Eye (tissue), 1 donor: Measurements from ENCODE around the gene RNF113B.

Experiments
- DNase-seq: peaks from one replicate; pipeline ENCODE4 v3.0.0-alpha.2; 2015

RNF113B gene

DNA sequence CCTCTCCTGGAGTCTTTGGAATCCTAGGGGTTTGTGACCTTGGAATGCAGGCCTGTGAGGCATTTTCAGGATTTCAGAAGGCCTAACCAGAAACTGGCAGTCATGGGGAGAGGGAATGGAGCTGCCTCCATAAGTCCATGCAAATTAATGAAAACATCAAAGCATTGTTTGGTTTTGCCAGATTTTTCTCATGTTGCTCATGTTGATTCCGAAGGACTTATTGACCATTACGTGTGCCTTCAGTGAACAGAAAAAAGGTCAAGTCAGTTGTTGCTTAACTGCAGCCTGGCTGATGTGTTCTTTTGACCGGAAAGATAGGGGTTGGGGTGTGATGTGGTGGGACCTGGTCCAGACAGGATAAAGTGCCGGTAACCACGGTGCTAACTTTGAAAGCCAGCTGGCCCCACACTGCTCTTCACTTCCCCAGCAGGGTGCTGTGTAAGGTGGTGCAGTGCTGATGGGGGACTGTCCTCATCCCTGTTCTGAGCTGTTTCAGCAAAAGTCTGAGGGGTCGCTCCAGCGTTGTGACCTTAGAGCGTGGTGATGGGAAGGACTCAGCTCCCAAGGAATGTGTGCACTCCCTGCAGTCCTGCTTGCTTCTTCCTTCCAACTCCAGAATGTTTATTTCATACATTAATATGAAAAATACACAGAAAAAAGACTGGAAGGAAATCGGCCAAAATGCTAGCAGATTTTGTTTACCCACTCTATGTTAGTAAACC is 3.5 kb downstream of the RNF113B start:
- peak; percentile 60 for DNase-seq

GRCh38 chr13:98172590-98173422 is 4.3 kb downstream of the RNF113B start:
- DNase-seq, result no peak

DNA sequence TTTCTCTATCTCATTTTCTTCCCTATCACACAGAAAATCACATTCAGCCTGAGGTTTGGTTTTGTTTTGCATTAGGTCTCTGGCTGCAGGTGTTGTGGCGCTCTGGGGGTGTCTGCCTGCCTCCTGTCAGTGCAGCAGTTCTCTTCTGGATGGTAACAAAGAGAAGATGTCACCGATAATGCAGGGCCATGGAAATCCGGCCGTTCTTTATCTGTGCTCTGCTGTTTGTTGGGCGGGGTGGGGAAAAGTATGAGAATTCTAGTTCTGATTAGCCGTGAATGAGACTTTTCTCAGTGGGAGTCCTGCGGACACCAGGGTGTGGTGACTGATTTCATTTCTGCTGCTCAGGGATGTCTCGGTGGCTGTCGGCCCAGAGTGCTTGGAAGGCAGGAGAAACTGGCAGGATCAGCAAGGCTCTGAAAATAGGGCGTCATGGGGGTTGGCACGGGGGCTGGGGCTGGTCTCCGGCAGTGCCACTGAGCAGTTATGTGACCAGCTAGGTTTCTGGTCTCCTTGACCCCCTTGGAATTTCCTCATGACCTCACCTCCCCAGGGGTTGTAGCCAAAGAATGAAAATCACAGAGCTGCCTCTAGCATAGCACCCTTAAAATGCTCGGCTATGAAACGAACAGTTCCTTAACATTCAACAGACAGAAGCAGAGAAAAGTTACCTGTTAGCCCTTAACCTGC is 5.0 kb downstream of the RNF113B start:
- peak; percentile 64 for DNase-seq

GRCh38 chr13:98169331-98169730 is 7.7 kb downstream of the RNF113B start:
- no peak for DNase-seq

GRCh38 chr13:98162935-98163334 is 14.1 kb downstream of the RNF113B start:
- no peak for DNase-seq

DNA sequence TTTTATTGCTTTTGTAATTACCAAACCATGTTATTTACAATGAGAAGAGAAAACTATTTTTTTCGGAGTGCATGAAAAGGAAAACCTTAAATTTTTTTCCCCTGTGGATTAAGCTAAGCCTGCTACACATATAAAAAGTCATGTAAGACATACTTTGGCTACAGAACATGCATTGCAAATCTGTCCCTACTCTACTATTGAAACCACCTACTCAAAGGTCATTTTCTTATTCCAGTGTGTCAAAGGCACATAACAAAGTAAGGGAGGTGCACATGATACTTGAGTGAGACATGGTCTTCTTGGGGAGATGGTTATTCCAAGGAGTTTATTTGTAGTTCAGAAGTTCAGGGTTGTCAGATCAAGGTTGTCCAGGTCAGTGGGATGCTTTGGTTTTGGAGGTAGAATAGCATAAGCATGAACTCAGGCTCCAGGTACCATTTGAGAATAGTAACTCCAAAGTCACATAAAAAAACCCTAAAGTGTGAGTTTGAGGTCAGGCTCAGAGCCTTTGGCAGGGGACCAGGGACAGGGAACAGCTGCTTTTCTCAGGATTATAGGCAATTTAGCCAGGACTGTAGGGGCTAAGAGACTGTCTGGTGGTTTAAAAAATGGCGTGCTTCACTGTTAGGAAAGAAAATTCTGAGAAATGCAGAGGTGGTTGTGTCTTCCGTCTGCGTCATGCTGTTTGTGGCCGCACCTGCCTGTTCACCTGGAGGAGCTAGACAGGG is 18.7 kb downstream of the RNF113B start:
- no peak for DNase-seq

- no peak for DNase-seq
Observed at GRCh38 chr13:98157609-98158008, 19.5 kb downstream of the RNF113B start.

GRCh38 chr13:98157188-98157587 is 19.9 kb downstream of the RNF113B start:
- no peak for DNase-seq

DNA sequence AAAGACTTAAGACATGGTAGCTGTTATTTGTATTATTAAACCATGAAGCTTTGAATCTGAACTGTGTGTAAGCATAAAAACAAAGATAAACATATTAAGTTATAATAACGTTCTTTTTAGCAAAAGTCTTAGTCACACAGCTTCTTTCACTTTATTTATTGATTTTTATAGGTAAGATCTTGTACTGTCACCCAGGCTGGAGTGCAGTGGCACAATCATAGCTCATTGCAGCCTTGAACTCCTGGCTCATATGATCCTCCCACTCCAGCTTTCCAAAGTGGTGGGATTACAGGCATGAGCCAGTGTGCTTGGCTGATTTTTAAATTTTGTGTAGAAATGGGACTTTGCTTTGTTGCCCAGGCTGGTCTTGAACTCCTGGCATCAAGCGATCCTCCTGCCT is 20.8 kb downstream of the RNF113B start:
- DNase-seq, result no peak

DNA sequence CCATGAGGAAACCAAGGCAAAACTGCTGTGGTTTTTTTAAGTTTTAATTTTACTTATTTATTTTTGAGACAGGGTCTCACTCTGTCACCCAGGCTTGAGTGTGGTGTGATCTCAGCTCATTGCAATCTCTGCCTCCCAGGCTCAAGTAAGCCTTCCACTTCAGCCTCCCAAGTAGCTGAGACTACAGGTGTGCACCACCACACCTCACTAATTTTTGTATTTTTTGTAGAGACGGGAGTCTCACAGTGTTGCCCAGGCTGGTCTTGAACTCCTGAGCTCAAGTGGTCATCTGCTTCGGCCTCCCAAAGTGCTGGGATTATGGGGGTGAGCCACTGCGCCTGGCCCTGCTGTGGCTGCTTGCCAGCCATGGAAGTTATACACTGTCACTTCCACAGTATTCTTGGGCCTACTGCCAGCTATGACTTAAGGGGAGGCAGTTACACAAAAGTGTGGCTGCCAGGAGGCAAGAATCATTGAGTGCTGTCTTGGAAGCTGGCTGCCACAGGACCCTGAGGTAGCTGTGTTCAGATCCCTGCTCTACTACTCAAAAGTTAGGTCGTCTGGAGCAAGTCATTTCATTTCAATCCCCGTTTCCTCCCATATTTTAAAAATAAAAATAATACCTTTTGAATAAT is 21.5 kb downstream of the RNF113B start:
- no peak for DNase-seq

- no peak for DNase-seq
Observed at GRCh38 chr13:98150832-98151479, 26.1 kb downstream of the RNF113B start.

DNA sequence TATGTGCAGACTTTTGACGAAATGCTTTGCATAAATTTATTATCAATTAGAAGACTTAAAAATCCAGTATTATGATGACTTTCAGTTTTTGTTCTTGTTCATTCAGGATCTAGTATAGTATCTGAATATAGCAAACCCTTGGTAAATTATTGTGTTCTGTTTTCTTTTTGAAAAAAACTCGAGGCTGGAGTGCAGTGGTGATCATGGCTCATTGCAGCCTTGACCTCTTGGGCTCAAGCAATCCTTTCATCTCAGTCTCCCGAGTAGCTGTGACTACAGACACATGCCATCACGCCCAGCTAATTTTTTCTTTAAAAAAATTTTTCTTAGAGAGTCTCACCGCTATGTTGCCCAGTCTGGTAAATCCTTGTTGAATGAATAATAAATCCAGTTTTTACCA is 29.5 kb downstream of the RNF113B start:
- no peak for DNase-seq

DNA sequence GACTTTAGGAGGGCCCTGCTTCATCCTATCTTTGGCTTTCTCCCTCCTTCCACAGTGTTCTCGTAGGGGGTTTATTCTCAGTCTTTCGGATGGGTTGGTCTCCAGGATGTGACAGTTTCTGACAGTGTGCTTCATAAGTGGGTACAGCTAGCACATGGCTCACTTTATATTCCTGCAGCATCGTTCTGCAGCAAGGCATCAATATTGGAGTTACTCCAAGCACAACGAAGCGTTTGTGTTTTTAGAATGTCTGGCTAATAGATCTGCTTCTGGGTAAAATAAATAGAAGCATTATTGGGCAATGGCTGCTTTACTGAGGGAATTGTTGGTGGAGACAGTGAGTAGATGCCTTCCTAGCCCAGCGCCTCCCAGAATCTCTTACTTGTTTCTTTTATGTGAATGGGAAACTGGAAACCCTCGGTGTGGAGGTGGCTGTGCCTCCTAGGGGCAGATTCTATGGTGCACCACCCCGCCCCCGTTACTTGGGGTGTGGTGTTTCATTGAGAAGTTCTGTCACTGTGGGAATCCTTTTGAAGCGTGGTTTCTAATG is 32.2 kb downstream of the RNF113B start:
- peak; percentile 90 for DNase-seq

DNA sequence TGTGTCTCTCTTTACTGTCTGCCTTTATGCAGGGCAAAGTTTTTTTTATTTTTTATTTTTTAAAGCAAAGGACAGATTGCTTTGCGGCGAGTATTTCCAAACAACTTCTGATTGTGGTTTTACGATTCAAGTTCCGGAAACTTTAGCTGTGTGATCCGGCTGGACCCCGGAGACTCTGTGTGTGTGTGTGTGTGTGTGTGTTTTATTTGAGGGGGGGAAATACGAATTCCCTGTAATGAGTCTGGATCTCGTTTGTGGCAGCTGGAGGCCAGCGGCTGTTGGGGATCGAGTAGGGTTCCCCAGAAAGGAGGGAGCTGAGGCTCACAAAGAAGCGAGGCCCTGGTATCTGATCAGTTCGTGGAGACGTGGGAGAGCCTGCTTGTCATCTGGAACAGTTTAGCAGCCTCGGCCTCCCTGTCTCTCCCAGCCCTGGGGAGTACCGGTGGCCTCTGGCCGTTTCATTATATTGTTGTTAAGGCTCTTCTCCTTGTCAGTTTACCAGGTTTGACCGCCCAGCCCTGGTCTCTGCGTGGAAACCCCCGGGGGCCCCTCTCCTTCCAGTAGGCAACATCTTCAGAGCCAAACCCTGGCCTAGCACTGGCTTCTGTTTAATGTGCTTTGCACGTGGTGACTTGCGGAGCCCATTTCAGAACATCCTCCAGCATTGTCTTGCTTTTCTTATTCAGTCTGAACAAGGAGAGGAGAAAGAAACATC is 32.9 kb downstream of the RNF113B start:
- peak; percentile 79 for DNase-seq

DNA sequence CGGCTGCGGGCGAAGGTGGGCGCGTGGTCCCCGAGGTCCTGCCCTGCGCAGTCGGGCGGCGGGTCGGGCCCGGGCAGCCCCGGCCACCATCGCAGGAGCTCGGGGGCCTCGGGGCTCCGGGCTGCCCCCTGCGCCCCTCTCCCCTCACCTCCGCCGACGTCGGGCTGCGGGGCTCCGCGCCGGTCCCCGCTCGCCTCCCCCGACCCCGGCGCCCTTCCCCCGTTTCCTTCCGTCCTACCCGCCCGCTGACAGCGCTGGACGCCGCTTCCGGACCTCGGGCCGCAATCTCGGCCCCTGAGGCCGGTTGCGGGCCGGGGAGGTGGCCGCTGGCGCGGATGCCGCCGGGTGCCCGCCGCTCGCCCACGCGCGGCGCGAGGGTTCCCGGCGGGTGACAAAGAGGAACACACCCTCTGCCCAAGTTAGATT is 33.5 kb downstream of the RNF113B start:
- no peak for DNase-seq

- DNase-seq, result peak; percentile 73
Observed at GRCh38 chr13:98143157-98143553, 33.9 kb downstream of the RNF113B start.

DNA sequence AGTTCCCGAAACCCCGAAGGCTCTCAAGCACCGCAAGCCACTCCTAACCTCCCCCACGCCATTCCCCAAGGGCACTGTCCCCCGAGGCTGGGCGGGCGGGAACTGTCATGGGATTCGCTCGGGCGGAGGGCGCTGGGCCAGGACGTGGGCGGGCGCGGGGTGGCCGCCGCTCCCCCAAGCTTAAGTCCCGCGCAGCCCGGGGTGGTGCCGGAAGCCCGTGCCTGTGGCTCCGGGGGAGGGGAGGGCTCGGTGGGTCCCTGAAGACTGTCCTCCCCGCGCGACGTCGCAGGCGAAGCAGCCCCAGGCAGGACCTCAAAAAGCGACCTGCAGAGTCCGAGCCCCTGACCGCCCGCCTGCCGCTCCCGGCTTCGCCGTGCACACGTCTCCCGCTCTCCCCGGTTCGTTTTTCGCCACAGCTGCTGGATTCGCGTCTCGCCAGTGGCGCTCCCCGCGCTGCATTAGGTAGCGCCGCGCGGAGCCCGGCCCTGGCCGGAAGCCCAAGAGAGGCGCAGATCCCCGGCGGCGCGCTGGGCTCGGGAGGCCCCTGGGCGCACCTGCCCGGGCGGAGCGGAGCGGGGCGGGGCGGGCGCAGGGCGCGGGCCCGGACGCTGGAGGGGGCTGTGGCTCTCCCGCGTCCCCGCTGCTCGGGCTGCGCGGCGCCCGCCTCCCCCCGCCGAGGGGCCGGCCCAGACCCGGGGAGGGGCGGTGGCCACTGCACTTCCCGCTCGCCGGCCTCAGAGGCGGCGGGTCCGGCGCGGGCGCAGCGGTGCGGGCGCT is 34.5 kb downstream of the RNF113B start, which contains the start of gene FARP1:
Gene FARP1 (plus strand): TSS at position 715 of the 777 bp plus-strand sequence. CDS start 70,149 bp downstream, outside the sequence.
- peak; percentile 91 for DNase-seq

DNA sequence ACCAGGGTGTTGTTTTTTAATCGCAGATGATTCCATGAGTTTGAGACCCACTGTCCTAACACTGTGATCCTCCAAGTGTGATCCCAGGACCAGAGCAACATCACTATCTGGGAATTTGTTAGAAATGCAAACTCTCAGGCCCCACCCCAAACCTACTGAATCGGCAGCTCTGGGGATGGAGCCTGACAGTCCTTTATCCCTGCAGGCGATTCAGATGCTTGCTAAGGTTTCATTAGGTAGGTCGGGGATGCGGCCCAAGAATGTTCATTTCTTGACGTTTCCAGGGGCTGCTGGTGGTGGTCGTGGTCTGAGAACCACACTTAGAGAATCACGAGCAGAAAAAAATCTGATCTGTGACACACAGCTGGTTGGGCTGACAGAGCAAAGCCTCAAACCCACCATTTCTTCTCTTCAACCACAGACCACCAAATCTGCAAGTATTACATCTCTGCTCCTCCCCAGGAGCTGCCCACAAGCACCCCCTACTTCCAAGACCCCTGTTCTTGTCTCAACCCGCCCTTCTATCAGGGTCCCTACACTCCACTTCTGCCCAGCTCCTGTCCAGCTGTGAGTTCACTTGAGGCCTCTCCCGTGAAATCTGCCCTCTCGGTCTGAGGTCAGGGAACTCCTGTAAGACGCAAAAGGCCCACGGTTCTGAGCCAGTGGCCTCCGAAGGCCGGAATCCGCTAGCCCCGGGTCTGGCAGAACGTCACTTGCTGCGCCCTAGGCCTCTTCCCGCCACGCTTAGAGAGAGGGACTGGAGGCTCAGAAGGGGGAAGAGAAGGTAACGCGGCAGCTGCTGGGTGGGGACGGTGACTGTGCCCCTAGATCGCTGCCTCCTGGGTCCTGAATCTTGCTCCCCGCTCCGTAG is 35.3 kb downstream of the RNF113B start:
- DNase-seq, result peak; percentile 78

- DNase-seq, result no peak
Observed at GRCh38 chr13:98141091-98141490, 36.0 kb downstream of the RNF113B start.
